Endodermal cell (in vitro differentiated cells): Measurements from ENCODE around the gene KRT32. TPM values are rescaled to one million over a fixed set of nuclear protein-coding genes. Genes with fewer than 3 reads are reported as not detected.

Source experiments
- DNase-seq: peaks from one replicate; pipeline ENCODE4 v3.0.0-alpha.2; 2017
- H3K27ac ChIP-seq: 2 replicates; pipeline ENCODE4 v1.5.1; 2013; ENCODE audit warnings: mild to moderate bottlenecking, low read depth, low read length, moderate library complexity
- H3K27me3 ChIP-seq: 2 replicates; pipeline ENCODE4 v1.6.1; 2013; ENCODE audit warnings: mild to moderate bottlenecking, low read length, moderate library complexity; ENCODE audit not compliant: insufficient read depth, control insufficient read depth, poor library complexity, severe bottlenecking
- H3K36me3 ChIP-seq: 2 replicates; pipeline ENCODE4 v1.7.0; 2013; ENCODE audit warnings: mild to moderate bottlenecking, low read length, moderate library complexity; ENCODE audit not compliant: control insufficient read depth, insufficient read depth
- H3K4me1 ChIP-seq: one replicate; pipeline ENCODE4 v1.7.0; 2013; ENCODE audit warnings: low read length; ENCODE audit not compliant: control insufficient read depth, insufficient read depth
- H3K4me3 ChIP-seq: 2 replicates; pipeline ENCODE4 v1.5.1; 2013; ENCODE audit warnings: mild to moderate bottlenecking, low read length, moderate library complexity
- H3K9ac ChIP-seq: 2 replicates; pipeline ENCODE4 v1.6.1; 2013; ENCODE audit warnings: mild to moderate bottlenecking, low read length, moderate library complexity; ENCODE audit not compliant: poor library complexity, severe bottlenecking; ENCODE audit errors: extremely low read depth
- H3K9me3 ChIP-seq: 2 replicates; pipeline ENCODE4 v1.6.1; 2013; ENCODE audit warnings: mild to moderate bottlenecking, low read length, moderate library complexity; ENCODE audit not compliant: control insufficient read depth
- H3K27ac Mint-ChIP-seq: 2 replicates; pipeline ENCODE4 v1.8.0; 2020; ENCODE audit warnings: mixed read lengths
- H3K27me3 Mint-ChIP-seq: 2 replicates; pipeline ENCODE4 v1.8.0; 2021; ENCODE audit warnings: mild to moderate bottlenecking, mixed read lengths; ENCODE audit not compliant: insufficient read depth
- H3K36me3 Mint-ChIP-seq: 2 replicates; pipeline ENCODE4 v1.8.0; 2020; ENCODE audit warnings: low read depth, mixed read lengths
- H3K4me1 Mint-ChIP-seq: 2 replicates; pipeline ENCODE4 v1.8.0; 2020; ENCODE audit warnings: mixed read lengths
- H3K4me3 Mint-ChIP-seq: 2 replicates; pipeline ENCODE4 v1.8.0; 2020; ENCODE audit warnings: mild to moderate bottlenecking, moderate library complexity, mixed read lengths
- H3K9me3 Mint-ChIP-seq: 2 replicates; pipeline ENCODE4 v1.8.0; 2020; ENCODE audit warnings: mild to moderate bottlenecking, mixed read lengths
- CTCF ChIP-seq: fragments of 200-600 bp; sonication (generic); conservative IDR thresholded peaks from 2 replicates; pipeline ENCODE4 v1.5.0; 2021; ENCODE audit warnings: antibody characterized with exemption, mild to moderate bottlenecking
- WGBS, 2 experiments: methylation state at CpG; one replicate each; pipeline versions ENCODE4 v1.1.5 to v1.1.7; 2013; ENCODE audit warnings: missing lambda C conversion rate in 2 of 2, mixed read lengths in 1 of 2; ENCODE audit not compliant: insufficient coverage in 1 of 2, insufficient read length in 1 of 2; 5-methylcytosine and 5-hydroxymethylcytosine counted together
- total RNA-seq, 2 donors: library from RNA; stranded (reverse); fragmentation: NEBNext Ultra II Directional in 1 of 2; extraction: Animal tissue kit (Norgen Biotek cat#: 25700) in 1 of 2; gene quantifications; 2 replicates in 1 of 2; 3 replicates in 1 of 2; pipeline ENCODE4 v1.2.1, GENCODE V29; 2021

Gene KRT32
- total RNA-seq, 2 donors from 2014 or later = not detected

GRCh38 chr17:41483531-41483930 is 16.3 kb upstream of the KRT32 start:
- DNase-seq = peak; percentile 70
- H3K9me3 Mint-ChIP-seq = no peaks in the 10 kb centered on the region
- 69 to 71% methylated on average over 1 to 9 of the region's 9 CpGs for WGBS, 2 experiments
- Histone ChIP-seq H3K27ac (no peak overlapping the region), H3K27me3 (no peaks in the 10 kb centered on the region), H3K4me3 (no peak overlapping the region), H3K9me3 (no peaks in the 10 kb centered on the region), H3K36me3 (no peaks in the 10 kb centered on the region), H3K4me1 (peaks cover 7% of the 10 kb centered on the region), H3K9ac (no peak overlapping the region)
- peak overlapping the region; percentile 40 for H3K27ac Mint-ChIP-seq
- H3K4me1 Mint-ChIP-seq = peaks cover 10% of the 10 kb centered on the region
- TF ChIP-seq CTCF = no peak
- H3K4me3 Mint-ChIP-seq = no peak overlapping the region
- no peaks in the 10 kb centered on the region for H3K36me3 Mint-ChIP-seq
- H3K27me3 Mint-ChIP-seq = peaks cover 24% of the 10 kb centered on the region

- no peak for TF ChIP-seq CTCF
- Histone ChIP-seq H3K36me3 (no peaks in the 10 kb centered on the region), H3K9ac (no peak within 1 kb of the TSS), H3K27ac (no peak within 1 kb of the TSS), H3K4me3 (no peak within 1 kb of the TSS), H3K27me3 (no peaks in the 10 kb centered on the region), H3K4me1 (peaks cover 7% of the 10 kb centered on the region), H3K9me3 (no peaks in the 10 kb centered on the region)
- peaks cover 10% of the 10 kb centered on the region for H3K4me1 Mint-ChIP-seq
- no peak within 1 kb of the TSS for H3K27ac Mint-ChIP-seq
- peaks cover 10% of the 10 kb centered on the region for H3K27me3 Mint-ChIP-seq
- no peak within 1 kb of the TSS for H3K4me3 Mint-ChIP-seq
- no peak for DNase-seq
- H3K36me3 Mint-ChIP-seq = no peaks in the 10 kb centered on the region
- WGBS, 2 experiments = 99 to 100% methylated on average over 1 to 2 of the region's 2 CpGs
- H3K9me3 Mint-ChIP-seq = no peaks in the 10 kb centered on the region
These were observed 13.8 kb upstream of the KRT32 start, which contains the start of gene KRT35 for GRCh38 chr17:41481036-41481435. KRT35 (minus strand) TSS chr17:41481151; CDS start chr17:41481097, 54 bp downstream.

GRCh38 chr17:41480581-41480980 is 13.4 kb upstream of the KRT32 start:
- H3K4me3 Mint-ChIP-seq = no peak overlapping the region
- Histone ChIP-seq H3K27me3 (no peaks in the 10 kb centered on the region), H3K36me3 (no peaks in the 10 kb centered on the region), H3K9ac (no peak overlapping the region), H3K4me3 (no peak overlapping the region), H3K4me1 (peaks cover 7% of the 10 kb centered on the region), H3K9me3 (no peaks in the 10 kb centered on the region), H3K27ac (no peak overlapping the region)
- no peak for TF ChIP-seq CTCF
- no peak overlapping the region for H3K27ac Mint-ChIP-seq
- H3K4me1 Mint-ChIP-seq = peaks cover 10% of the 10 kb centered on the region
- no peaks in the 10 kb centered on the region for H3K9me3 Mint-ChIP-seq
- WGBS, 2 experiments = 93 to 94% methylated on average over 3 to 10 of the region's 10 CpGs
- H3K27me3 Mint-ChIP-seq = peaks cover 6% of the 10 kb centered on the region
- no peak for DNase-seq
- no peaks in the 10 kb centered on the region for H3K36me3 Mint-ChIP-seq
